Measurements from ENCODE around the gene KRT13.
"Not testable (repeated sequence)": the region's sequence is repeated elsewhere in the genome, so short reads cannot be mapped to it uniquely, and the experiment has no call there.

Gene KRT13

DNA sequence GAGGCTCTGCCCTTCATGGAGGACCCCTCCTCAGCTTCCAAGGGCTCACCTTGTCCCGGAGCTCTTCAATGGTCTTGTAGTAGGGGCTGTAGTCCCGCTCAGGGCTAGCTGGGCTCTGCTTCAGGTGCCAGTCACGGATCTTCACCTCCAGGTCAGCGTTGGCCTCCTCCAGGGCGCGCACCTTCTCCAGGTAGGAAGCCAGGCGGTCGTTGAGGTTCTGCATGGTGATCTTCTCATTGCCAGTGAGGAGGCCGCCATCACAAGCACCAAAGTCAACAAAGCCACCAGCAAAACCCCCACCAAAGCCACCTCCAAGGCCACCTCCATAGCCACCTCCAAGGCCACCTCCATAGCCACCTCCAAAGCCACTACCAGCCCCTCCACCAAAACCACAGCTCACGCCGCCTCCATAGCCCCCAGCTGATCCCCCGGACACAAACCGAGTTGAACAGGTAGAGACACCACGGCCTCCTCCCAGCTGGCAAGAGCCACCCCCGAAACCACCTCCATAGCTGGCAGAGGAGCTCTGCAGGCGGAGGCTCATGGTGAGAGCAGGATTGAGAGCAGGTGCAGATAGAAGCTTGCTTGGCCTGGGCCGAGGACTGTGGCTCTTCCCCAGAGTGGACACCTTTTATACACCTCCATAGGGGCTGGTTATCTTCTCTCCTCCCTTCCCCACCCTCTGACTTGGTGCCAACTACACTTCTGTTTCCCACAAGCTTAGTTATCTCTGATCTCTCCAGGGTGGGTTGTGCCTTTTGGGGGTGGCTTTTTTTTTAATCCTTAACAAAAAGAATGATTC is at the start of gene KRT13:
Gene KRT13 (minus strand): TSS at position 606 of the 802 bp plus-strand sequence. CDS start 62 bp downstream, at position 544.
- no peak for DNase-seq

DNA sequence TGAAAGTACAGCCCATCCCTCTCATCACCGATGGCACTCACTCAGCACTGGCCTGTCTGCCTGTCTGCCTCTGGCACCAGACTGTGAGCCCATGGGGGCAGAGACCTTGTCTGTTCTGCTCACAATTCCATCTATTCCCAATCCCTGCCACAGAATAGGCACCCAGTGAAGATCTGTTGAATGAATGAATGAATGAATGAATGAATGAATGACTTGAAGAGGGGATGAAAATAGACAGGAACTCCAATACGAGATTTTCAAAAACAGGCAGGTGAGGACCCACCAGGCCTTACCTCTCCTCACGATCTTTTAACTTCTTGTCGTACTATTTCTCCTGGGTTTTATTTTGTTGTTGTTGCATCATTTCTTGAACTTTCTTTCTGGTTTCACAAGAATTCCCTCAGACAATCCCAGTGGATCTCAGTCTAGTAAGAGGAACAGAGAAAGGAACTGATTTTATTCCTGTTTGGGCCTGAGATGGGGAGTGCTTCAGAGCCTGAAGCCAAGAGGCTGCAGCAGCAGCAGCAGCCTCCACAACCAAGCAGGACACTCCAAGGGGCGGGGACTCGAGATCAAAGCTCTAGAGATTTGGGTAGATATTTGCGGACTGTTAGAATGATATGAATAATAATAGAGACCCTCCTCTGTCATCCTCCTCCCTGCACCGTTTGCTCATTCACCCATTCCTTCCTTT is 48.7 kb upstream of the KRT13 start:
- no peak for DNase-seq

GRCh38 chr17:41553176-41553575 is 47.8 kb upstream of the KRT13 start:
- no peak for DNase-seq

GRCh38 chr17:41552455-41552854 is 47.0 kb upstream of the KRT13 start:
- DNase-seq: no peak

GRCh38 chr17:41551365-41551764 is 46.0 kb upstream of the KRT13 start:
- DNase-seq: no peak

DNA sequence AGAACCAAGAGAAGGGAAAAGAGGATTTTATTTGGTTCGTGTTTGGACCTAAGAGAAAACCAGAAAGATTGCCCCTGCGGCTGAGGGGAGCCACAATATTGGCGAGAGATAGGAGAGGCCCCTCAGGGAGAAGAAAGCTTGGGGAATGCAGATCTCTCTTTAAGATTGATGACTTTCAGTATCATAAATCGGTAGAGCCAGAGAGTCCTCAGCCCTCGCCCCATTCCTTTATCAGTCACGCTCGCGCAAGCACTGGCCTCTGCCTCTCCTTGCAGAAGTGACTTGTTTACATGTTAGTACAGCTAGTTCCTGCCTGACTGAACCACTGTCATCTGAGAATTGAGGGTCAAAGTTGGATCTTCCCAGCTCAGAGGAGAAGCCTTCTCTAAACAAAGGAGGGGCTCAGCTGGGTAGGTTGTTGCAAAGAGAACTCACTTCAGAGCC is 44.2 kb upstream of the KRT13 start:
- DNase-seq: no peak

- DNase-seq: peak; percentile 92
These were observed 43.6 kb upstream of the KRT13 start for GRCh38 chr17:41548844-41549595.

- peak; percentile 70 for DNase-seq
These were observed 42.8 kb upstream of the KRT13 start for GRCh38 chr17:41547921-41548843.

GRCh38 chr17:41547378-41547841 is 42.0 kb upstream of the KRT13 start:
- DNase-seq: no peak

DNA sequence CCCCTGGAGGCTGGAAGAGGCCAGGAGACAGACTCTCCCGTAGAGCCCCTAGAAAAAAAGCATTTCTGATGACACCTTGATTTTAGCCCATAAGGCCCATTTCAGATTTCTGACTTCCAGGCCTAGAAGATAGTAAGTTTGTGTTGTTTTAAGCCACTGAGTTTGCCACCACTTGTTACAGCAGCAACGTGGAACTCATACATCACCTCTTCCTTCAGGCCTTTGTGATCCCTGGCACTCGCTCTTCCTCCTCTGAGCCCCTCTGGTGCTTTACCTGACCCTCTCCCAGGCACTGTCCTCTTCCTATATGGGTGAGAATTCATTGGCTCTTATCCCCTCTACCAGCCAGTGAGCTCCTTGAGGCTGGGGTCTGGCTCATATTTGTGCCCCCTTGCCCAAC is 41.4 kb upstream of the KRT13 start:
- no peak for DNase-seq

DNA sequence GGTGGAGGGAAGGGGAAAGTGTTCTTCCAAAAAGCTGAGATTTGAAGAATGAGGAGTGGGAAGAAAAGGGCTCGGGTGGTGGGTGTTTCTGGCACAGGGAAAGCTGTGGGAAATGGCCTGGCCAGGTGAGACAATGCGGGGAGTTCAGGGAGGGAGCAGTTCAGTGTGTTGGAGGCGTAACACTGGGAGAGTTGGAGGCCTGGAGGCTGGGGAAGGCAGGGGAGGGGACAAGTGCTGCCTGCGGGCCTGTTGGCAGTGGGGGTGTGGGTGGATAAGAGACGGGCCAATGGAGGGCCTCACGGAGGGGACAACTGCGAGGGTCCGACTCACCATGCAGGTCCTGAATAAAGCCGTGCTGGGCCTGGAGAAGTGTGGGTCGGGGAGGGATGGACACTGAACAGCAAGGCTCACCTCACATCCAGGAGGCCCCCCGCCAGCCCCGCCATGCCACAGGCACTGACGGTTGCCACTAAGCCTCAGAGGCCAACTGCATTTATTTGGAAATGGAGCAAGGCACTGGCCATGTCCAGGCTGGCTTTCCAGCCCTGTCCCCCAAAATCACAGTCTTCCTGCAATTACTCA is 40.5 kb upstream of the KRT13 start:
- no peak for DNase-seq

DNA sequence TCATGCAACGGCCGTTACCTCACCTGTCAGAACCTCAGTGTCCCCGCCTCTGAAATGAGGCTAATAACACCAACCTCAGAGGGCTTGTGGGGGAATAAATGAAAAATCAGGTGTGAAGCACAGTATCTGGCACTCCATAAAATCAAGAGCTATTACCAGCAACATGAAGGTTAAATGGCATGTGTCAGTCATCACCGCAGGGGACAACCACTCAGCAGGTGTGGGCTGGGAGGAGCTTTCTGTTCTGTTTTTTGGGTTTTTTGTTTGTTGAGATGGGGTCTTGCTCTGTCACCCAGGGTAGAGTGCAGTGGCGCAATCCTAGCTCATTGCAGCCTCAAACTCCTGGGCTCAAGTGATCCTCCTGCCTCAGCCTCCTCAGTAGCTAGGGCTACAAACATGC is 39.5 kb upstream of the KRT13 start:
- DNase-seq: no peak

DNA sequence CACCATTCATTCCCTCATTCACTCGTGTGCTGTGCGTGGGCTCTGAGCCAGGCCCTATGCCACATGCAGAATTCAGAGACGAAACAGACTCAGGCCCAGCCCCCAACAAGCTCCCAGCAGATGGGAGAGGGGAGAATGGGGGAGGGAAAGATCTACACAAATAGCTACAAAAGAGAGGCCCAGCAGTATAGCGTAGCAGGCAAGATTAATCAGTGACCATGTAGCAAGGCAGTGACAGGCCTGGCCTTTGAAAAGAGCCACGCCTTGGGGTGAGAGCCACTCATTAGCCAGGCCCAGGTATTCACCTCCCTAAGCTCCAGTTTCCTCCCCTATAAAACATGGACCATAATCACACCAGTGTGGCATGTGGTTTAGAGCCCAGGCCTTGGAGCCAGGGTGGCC is 39.1 kb upstream of the KRT13 start:
- peak; percentile 93 for DNase-seq

GRCh38 chr17:41542786-41543185 is 37.4 kb upstream of the KRT13 start:
- not testable (repeated sequence) for DNase-seq

DNA sequence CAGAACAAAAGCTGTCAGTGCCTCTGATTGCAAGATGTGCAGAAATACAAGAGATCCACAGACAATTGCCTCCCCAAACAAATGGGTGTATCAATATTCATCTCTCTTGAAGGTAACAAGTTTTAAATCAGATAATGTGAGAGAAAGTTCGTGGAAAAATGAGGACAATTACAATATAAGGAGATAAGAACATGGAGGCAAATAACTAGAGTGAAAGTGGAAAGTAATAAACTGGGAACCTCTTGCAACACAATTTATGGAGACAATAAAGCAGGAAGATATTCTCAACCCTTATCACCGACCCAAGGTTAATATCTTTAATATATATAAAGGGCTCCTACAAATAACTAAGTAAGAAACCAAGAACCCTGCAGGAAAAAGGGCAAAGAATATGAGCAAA is 36.9 kb upstream of the KRT13 start:
- no peak for DNase-seq

- peak; percentile 86 for DNase-seq
These were observed 35.7 kb upstream of the KRT13 start for GRCh38 chr17:41540921-41541625.

GRCh38 chr17:41539979-41540701 is 34.7 kb upstream of the KRT13 start:
- DNase-seq: peak; percentile 78

DNA sequence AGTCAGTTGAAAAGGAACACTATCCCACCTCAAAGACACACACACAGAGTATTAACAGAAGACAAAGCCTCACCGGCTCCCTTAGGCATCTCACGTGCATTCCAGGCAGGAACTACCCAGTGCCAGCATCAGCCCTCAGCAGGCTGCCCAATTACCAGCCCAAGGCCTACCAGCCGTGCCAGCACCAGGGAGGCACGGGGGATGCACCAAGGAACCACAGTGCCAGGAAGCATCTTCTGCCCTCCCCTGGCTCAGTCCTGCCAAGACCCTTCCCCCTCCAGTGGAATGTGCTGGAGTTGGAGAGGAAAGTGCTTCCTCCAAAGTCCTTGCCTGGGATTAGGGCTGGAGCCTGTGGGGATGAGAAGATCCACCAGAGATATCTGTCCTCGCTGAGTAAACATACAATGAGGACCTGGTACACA is 33.7 kb upstream of the KRT13 start:
- DNase-seq: peak; percentile 85

GRCh38 chr17:41538565-41538991 is 33.2 kb upstream of the KRT13 start:
- peak; percentile 94 for DNase-seq

- DNase-seq: no peak
These were observed 32.6 kb upstream of the KRT13 start for GRCh38 chr17:41537990-41538389.

DNA sequence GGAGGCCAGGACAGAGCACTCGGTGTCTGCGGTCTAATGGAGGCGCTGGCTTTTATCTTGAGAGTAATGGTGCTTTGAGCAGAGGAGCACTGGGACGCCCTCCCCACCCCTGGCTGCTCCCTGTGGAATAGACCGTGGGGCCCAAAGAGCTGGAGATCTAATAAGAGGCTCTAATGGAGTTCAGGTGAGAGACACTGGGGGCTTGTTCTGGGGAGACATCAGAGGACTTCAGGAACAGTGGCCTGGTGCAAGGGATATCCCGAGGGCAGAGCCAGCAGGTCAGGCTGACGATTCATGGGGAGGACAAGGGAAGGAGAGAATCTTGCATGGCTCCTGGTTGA is 32.2 kb upstream of the KRT13 start:
- no peak for DNase-seq

All from DMS53 (cell line).